ENCODE measurements around the gene HPCAL1. TPM values are rescaled to one million over a fixed set of nuclear protein-coding genes. Genes with fewer than 3 reads are reported as not detected.
A peak's percentile ranks its signal among the peaks of the same experiment; 100 is the strongest.

Gene HPCAL1
- total RNA-seq, 4 donors from 2014 or later, result 34.5 to 54.2 (median 41.3) TPM

GRCh38 chr2:10406016-10406415, 103.3 kb downstream of the HPCAL1 start:
- H3K36me3 ChIP-seq, result no peaks in the 10 kb centered on the region
- H3K27ac ChIP-seq (replicated peaks in 1 of 4), result peak overlapping the region; percentile 72 to 88 (median 82)
- no peak for TF ChIP-seq POLR2A (IDR thresholded peaks at IDR 0.05; ENCODE audit: low read depth)
- peak; percentile 9 for TF ChIP-seq EP300 (IDR thresholded peaks at IDR 0.05)
- no peak overlapping the region for H3K4me3 ChIP-seq
- intact Hi-C loops (cut with DNase I), result loop anchor here (5.0 kb wide), 1 partner anchor 104 kb away; the partner anchor contains the start of gene HPCAL1
- 81% methylated on average over 10 of the region's 10 CpGs for WGBS
- H3K9me3 ChIP-seq, result no peaks in the 10 kb centered on the region
- peaks cover 68 to 79% (median 73%) of the 10 kb centered on the region in 4 donors for H3K4me1 ChIP-seq
- no peaks in the 10 kb centered on the region for H3K27me3 ChIP-seq
- no peak for DNase-seq (ENCODE audit: extremely low spot score)

DNA sequence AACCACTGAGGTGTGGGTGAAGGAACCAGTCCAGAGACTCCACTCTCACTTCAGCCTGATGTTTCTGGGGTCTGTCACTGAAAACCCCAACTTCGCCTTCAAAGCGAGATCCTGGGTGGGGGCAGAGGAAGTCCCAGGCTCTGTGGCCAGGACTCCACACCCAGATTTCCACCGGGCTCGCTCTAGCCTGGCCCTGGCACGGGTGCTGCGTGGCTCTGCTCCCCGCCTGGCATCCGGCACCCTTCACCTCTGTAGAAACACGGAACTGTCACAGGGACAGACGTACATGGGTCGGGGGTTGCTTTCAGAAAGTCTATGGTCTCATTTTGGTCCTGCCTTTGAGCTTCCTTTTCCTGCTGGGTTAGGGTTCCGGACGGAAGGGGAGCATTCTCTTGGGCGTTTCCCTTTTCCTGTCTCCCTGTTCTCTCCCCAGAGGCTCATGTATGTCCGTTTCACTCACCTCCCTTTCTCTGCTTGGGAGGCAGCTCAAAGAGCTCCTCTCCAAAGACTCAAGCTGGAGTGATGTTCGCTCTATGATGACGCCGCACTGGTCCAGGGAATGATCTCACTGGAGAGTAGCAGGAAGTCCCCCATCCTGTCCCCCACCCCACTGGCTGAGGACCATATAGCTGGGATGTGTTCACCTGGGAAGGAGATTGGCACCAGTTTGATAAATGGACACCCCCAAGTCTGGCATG, 103.9 kb downstream of the HPCAL1 start:
- peak overlapping the region; percentile 72 to 88 (median 82) for H3K27ac ChIP-seq (replicated peaks in 1 of 4)
- TF ChIP-seq POLR2AphosphoS5 (IDR thresholded peaks at IDR 0.05) (no peak), POLR2A (IDR thresholded peaks at IDR 0.05; ENCODE audit: low read depth) (no peak), EP300 (IDR thresholded peaks at IDR 0.05) (no peak), CTCF (IDR thresholded peaks at IDR 0.05) (no peak)
- H3K4me1 ChIP-seq, result peaks cover 64 to 75% (median 67%) of the 10 kb centered on the region in 4 donors
- no peak for DNase-seq (ENCODE audit: extremely low spot score)
- no peaks in the 10 kb centered on the region for H3K36me3 ChIP-seq
- no peak overlapping the region for H3K4me3 ChIP-seq
- intact Hi-C loops (cut with DNase I), result loop anchor here (5.0 kb wide), 1 partner anchor 104 kb away; the partner anchor contains the start of gene HPCAL1
- no peaks in the 10 kb centered on the region for H3K9me3 ChIP-seq
- H3K27me3 ChIP-seq, result no peaks in the 10 kb centered on the region
- 65% methylated on average over 8 of the region's 18 CpGs for WGBS

DNA sequence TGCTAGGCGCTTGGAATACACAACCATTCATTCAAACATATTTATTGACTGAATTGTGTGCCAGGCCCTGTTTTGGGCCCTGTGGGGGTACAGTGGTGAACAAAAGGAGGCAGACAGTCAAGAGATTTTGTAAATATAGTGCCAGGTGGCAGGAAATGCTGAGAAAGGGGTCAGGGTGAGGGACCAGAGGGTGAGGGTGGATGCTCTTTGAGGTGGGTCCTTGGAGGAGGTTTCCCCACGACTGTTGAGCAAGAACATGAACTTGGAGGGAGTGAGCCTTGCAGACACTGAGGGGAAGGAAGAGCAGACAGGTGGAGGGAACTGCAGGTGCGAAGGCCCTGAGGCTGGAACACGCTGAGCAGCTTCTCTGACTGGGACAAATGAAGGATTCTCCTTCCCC, 104.7 kb downstream of the HPCAL1 start:
- H3K27me3 ChIP-seq, result no peaks in the 10 kb centered on the region
- no peak overlapping the region for H3K4me3 ChIP-seq
- H3K9me3 ChIP-seq, result no peaks in the 10 kb centered on the region
- H3K4me1 ChIP-seq, result peaks cover 59 to 67% (median 64%) of the 10 kb centered on the region in 4 donors
- peak overlapping the region; percentile 5 to 72 (median 71) for H3K27ac ChIP-seq (replicated peaks in 1 of 4)
- TF ChIP-seq EP300 (IDR thresholded peaks at IDR 0.05), result no peak
- TF ChIP-seq POLR2A (IDR thresholded peaks at IDR 0.05; ENCODE audit: low read depth), result no peak
- no peak for TF ChIP-seq CTCF (IDR thresholded peaks at IDR 0.05)
- no peak for TF ChIP-seq POLR2AphosphoS5 (IDR thresholded peaks at IDR 0.05)
- no peak for DNase-seq (ENCODE audit: extremely low spot score)
- no peaks in the 10 kb centered on the region for H3K36me3 ChIP-seq
- WGBS, result 86% methylated on average over 4 of the region's 4 CpGs
- intact Hi-C loops (cut with DNase I), result loop anchor here (5.0 kb wide), 1 partner anchor 105 kb away; the partner anchor contains the start of gene HPCAL1

DNA sequence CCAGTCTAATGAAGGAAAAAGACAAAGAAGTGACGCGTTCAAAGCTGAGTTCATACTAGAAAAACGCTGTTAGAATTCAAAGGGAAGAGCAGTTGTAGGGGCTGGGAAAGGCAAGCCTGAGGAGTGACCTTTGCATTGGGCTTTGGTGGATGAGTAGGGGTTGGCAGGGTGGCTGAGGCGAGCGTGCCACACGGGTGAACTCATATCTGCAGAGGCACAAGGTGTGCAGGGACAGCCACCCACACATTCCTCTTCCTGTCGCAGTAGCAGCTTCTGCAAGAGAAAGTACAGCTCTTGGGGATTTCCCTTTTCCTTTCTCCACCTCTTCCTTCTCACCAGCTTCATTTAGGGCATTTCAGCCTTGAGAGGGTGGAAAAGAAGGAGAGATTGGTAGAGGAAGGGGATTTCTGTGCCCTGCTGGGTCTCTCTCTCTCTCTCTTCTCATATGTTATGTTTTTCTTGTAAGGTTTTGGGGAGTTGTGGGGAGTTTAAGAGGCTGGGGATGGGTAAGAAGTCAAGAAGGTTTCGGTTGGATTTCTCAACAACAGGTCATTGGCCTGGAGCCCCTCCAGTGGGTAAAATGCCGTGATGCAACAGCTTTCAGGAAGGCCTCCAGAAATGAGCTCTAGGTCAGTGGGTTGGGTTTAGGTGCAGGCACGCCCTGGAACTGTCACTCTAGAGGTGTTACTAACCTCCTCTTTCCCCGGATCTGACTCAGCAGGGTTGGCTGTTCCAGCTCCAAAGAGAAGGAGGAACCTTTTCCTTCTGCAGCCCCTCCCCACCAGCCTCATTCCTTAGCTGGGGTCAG, 105.3 kb downstream of the HPCAL1 start:
- peak; percentile 93 for DNase-seq (ENCODE audit: extremely low spot score)
- H3K27ac ChIP-seq (replicated peaks in 1 of 4), result peak overlapping the region; percentile 5 to 72 (median 71)

More for the DNA sequence above, 105.3 kb downstream of the HPCAL1 start:
- Histone ChIP-seq H3K4me1 (peaks cover 57 to 62% (median 60%) of the 10 kb centered on the region in 4 donors), H3K36me3 (no peaks in the 10 kb centered on the region), H3K4me3 (peak overlapping the region in 1 of 4 donors; percentile 25), H3K27me3 (no peaks in the 10 kb centered on the region), H3K9me3 (no peaks in the 10 kb centered on the region)
- intact Hi-C loops (cut with DNase I), result loop anchor here (2.0 to 5.0 kb wide), 2 partner anchors 106 to 285 kb away; partner anchors contain the start of genes HPCAL1 and RRM2
- TF ChIP-seq CTCF (IDR thresholded peaks at IDR 0.05), result no peak
- peak in 1 of 2 donors; percentile 69 for TF ChIP-seq POLR2AphosphoS5 (IDR thresholded peaks at IDR 0.05)
- WGBS, result 64% methylated on average over 10 of the region's 11 CpGs
